Activated T-cell treated with anti-CD3 and anti-CD28 coated beads, Interleukin-2, amount 50 U/mL, for 72 hours (primary cell): ENCODE results near the gene ZNF70. TPM values are rescaled to one million over a fixed set of nuclear protein-coding genes. Genes with fewer than 3 reads are reported as not detected.

Source experiments
- total RNA-seq, 2 donors: library from RNA; stranded (reverse); gene quantifications; one replicate each; pipeline ENCODE4 v1.2.3, GENCODE V29; 2022

The ZNF70 gene
- total RNA-seq, 2 donors from 2014 or later: 1.6 to 1.8 TPM

Other genes with a start within 250 kb of the ZNF70 start
- gene IGLL1, start 170.8 kb downstream of the ZNF70 start, total RNA-seq: not detected
- under 1 TPM in 1 of 2 donors, not detected in 1; 0.90 TPM for gene DRICH1, start 118.8 kb downstream of the ZNF70 start, total RNA-seq
- gene RGL4, start 60.1 kb downstream of the ZNF70 start, total RNA-seq: 10 to 100 TPM; 22.7 to 22.9 TPM
- 1 to 10 TPM in 1 of 2 donors, under 1 TPM in 1; 0.90 to 1.7 TPM for gene VPREB3, start 3.3 kb upstream of the ZNF70 start, total RNA-seq
- gene C22orf15, start 11.9 kb upstream of the ZNF70 start, total RNA-seq: 1 to 10 TPM in 1 of 2 donors, under 1 TPM in 1; 0.72 to 1.5 TPM
- gene CHCHD10, start 16.9 kb upstream of the ZNF70 start, total RNA-seq: 10 to 100 TPM; 54.4 to 62.5 TPM
- gene MMP11, start 21.7 kb upstream of the ZNF70 start, total RNA-seq: under 1 TPM; 0.46 to 0.56 TPM
- gene SMARCB1, start 35.9 kb upstream of the ZNF70 start, total RNA-seq: 10 to 100 TPM; 67.4 to 83.0 TPM
- gene DERL3, start 87.9 kb upstream of the ZNF70 start, total RNA-seq: 1 to 10 TPM; 2.6 to 5.2 TPM
- gene SLC2A11, start 106.8 kb upstream of the ZNF70 start, total RNA-seq: 10 to 100 TPM in 1 of 2 donors, 1 to 10 TPM in 1; 10.0 to 11.1 TPM
- gene MIF, start 143.3 kb upstream of the ZNF70 start, total RNA-seq: 100 to 1,000 TPM; 350 to 469 TPM
- gene GSTT2B, start 210.1 kb upstream of the ZNF70 start, total RNA-seq: under 1 TPM in 1 of 2 donors, not detected in 1; 0.46 TPM
- 1 to 10 TPM in 1 of 2 donors, under 1 TPM in 1; 0.95 to 3.4 TPM for gene DDTL, start 215.8 kb upstream of the ZNF70 start, total RNA-seq
- gene DDT, start 223.3 kb upstream of the ZNF70 start, total RNA-seq: 10 to 100 TPM; 74.6 to 89.4 TPM
- gene GSTT2, start 229.0 kb upstream of the ZNF70 start, total RNA-seq: not detected